ENCODE measurements around the gene PAQR6.

DNA sequence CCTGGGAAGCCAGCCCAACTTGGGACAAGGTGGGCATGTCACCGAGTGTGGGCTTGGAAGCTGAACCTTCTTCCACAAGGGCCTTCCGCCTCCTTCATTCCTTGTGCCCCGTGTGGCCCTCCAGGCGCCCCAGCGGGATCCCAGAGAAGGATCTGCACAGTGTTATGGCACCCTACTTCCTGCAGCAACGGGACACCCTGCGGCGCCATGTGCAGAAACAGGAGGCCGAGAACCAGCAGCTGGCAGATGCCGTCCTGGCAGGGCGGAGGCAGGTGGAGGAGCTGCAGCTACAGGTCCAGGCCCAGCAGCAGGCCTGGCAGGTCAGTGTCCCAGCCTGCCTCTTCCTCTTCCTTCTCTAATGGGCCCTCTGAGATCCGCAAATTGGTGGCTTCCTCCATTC lies 11.7 kb downstream of the PAQR6 start:
- TF ChIP-seq, protein P1, sequence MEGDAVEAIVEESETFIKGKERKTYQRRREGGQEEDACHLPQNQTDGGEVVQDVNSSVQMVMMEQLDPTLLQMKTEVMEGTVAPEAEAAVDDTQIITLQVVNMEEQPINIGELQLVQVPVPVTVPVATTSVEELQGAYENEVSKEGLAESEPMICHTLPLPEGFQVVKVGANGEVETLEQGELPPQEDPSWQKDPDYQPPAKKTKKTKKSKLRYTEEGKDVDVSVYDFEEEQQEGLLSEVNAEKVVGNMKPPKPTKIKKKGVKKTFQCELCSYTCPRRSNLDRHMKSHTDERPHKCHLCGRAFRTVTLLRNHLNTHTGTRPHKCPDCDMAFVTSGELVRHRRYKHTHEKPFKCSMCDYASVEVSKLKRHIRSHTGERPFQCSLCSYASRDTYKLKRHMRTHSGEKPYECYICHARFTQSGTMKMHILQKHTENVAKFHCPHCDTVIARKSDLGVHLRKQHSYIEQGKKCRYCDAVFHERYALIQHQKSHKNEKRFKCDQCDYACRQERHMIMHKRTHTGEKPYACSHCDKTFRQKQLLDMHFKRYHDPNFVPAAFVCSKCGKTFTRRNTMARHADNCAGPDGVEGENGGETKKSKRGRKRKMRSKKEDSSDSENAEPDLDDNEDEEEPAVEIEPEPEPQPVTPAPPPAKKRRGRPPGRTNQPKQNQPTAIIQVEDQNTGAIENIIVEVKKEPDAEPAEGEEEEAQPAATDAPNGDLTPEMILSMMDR (IDR thresholded peaks at IDR 0.05): no peak
- no peak for TF ChIP-seq POLR2A (IDR thresholded peaks at IDR 0.05)

Data from testis (tissue), 2 donors.